ENCODE results near the gene SPEN. TPM values are rescaled to one million over a fixed set of nuclear protein-coding genes. Genes with fewer than 3 reads are reported as not detected.
"Not testable (repeated sequence)": the region's sequence is repeated elsewhere in the genome, so short reads cannot be mapped to it uniquely, and the experiment has no call there.

Gene SPEN
- total RNA-seq, 4 donors from 2014 or later, result 51.8 to 94.9 (median 61.5) TPM

GRCh38 chr1:15810073-15810472 is 37.4 kb upstream of the SPEN start:
- DNase-seq, result no peak
- no peaks in the 10 kb centered on the region for H3K27me3 ChIP-seq
- TF ChIP-seq CTCF (IDR thresholded peaks at IDR 0.05), result no peak
- no peak for TF ChIP-seq POLR2A (IDR thresholded peaks at IDR 0.05)

GRCh38 chr1:15816674-15817073 is 30.8 kb upstream of the SPEN start:
- H3K4me1 ChIP-seq, result no peaks in the 10 kb centered on the region
- no peak for DNase-seq
- H3K27me3 ChIP-seq, result no peaks in the 10 kb centered on the region
- H3K36me3 ChIP-seq, result no peaks in the 10 kb centered on the region
- no peak overlapping the region for H3K27ac ChIP-seq
- no peak overlapping the region for H3K4me3 ChIP-seq
- no peaks in the 10 kb centered on the region for H3K9me3 ChIP-seq
- TF ChIP-seq CTCF (IDR thresholded peaks at IDR 0.05) (no peak), POLR2A (IDR thresholded peaks at IDR 0.05) (no peak)

More at GRCh38 chr1:15810073-15810472, 37.4 kb upstream of the SPEN start:
- H3K27ac ChIP-seq, result no peak overlapping the region
- no peaks in the 10 kb centered on the region for H3K36me3 ChIP-seq
- no peaks in the 10 kb centered on the region for H3K4me1 ChIP-seq
- H3K9me3 ChIP-seq, result no peaks in the 10 kb centered on the region
- H3K4me3 ChIP-seq, result no peak overlapping the region

GRCh38 chr1:15820478-15820877 is 27.0 kb upstream of the SPEN start:
- no peak for DNase-seq
- Histone ChIP-seq H3K4me1 (peaks cover 0 to 4% (median 0%) of the 10 kb centered on the region in 4 donors), H3K4me3 (no peak overlapping the region), H3K27ac (no peak overlapping the region), H3K36me3 (no peaks in the 10 kb centered on the region), H3K27me3 (no peaks in the 10 kb centered on the region), H3K9me3 (no peaks in the 10 kb centered on the region)
- TF ChIP-seq CTCF (IDR thresholded peaks at IDR 0.05), result no peak
- TF ChIP-seq POLR2A (IDR thresholded peaks at IDR 0.05), result no peak

DNA sequence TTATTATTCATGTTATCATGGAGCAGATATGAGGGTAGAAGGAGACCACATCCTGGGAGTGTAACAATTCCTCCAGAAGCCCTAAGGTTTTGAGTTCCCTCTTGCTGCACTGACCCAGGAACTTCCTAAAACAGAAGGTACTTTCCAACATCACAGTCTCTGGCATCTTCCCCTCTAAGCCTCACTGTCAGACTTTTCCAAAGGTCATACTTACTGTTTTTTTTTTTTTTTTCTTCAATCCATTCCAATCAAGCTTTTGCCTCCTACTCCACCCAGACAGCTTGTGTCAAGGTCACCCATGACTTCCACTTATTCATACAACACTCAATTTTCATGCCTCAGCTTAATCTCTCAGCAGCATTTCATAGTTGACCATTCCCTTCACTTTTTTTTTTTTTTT is 21.7 kb upstream of the SPEN start:
- peaks cover 0 to 9% (median 6%) of the 10 kb centered on the region in 4 donors for H3K4me1 ChIP-seq
- H3K4me3 ChIP-seq, result no peak overlapping the region
- no peaks in the 10 kb centered on the region for H3K9me3 ChIP-seq
- no peak for DNase-seq
- H3K27me3 ChIP-seq, result no peaks in the 10 kb centered on the region
- no peaks in the 10 kb centered on the region for H3K36me3 ChIP-seq
- no peak overlapping the region for H3K27ac ChIP-seq
- no peak for TF ChIP-seq CTCF (IDR thresholded peaks at IDR 0.05)
- no peak for TF ChIP-seq POLR2A (IDR thresholded peaks at IDR 0.05)

GRCh38 chr1:15826810-15827507 is 20.5 kb upstream of the SPEN start:
- no peak for TF ChIP-seq POLR2A (IDR thresholded peaks at IDR 0.05)
- no peak for TF ChIP-seq CTCF (IDR thresholded peaks at IDR 0.05)
- H3K36me3 ChIP-seq, result no peaks in the 10 kb centered on the region
- H3K4me1 ChIP-seq, result peaks cover 0 to 9% (median 6%) of the 10 kb centered on the region in 4 donors
- no peak for DNase-seq
- no peaks in the 10 kb centered on the region for H3K9me3 ChIP-seq
- H3K27ac ChIP-seq, result no peak overlapping the region
- no peak overlapping the region for H3K4me3 ChIP-seq
- no peaks in the 10 kb centered on the region for H3K27me3 ChIP-seq

DNA sequence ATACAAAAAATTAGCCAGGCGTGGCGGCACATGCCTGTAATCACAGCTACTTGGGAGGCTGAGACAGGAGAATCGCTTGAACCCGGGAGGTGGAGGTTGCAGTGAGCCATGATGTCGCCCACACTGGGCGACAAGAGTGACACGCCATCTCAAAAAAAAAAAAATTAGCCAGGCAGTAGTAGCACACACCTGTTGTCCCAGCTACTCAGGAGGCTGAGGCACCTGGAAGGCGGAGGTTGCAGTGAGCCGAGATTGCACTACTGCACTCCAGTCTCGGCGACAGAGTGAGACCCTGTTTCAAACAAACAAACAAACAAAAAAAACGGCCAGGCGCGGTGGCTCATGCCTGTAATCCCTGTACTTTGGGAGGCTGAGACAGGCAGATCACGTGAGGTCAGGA is 19.9 kb upstream of the SPEN start:
- not testable (repeated sequence) for H3K4me3 ChIP-seq, H3K27me3 ChIP-seq, H3K27ac ChIP-seq, DNase-seq, H3K9me3 ChIP-seq, H3K36me3 ChIP-seq
- H3K4me1 ChIP-seq, result peaks cover 0 to 14% (median 6%) of the 10 kb centered on the region in 4 donors

DNA sequence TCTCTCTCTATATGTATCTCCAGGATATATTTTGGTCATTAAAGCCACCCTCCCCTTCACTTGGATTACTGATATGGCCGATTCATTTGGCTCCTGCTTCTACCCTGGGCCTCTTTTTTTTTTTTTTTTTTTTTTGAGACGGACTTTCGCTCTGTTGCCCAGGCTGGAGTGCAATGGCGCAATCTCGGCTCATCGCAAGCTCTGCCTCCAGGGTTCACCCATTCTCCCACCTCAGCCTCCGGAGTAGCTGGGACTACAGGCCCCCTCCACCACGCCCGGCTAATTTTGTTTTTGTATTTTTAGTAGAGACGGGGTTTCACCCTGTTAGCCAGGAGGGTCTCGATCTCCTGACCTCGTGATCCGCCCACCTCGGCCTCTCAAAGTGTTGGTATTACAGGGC is 18.6 kb upstream of the SPEN start:
- not testable (repeated sequence) for DNase-seq, H3K4me3 ChIP-seq, H3K27ac ChIP-seq, H3K36me3 ChIP-seq, H3K27me3 ChIP-seq, H3K9me3 ChIP-seq
- H3K4me1 ChIP-seq, result peaks cover 0 to 20% (median 6%) of the 10 kb centered on the region in 4 donors
